GM18907 (cell line): ENCODE data around the gene IFNLR1.

Source experiments
- ATAC-seq: cut with Tn5 transposase; IDR thresholded peaks from one replicate; pipeline ENCODE4 v1.9.1; 2021; ENCODE audit warnings: mild to moderate bottlenecking, moderate library complexity; ENCODE audit not compliant: unreplicated experiment

The IFNLR1 gene

DNA sequence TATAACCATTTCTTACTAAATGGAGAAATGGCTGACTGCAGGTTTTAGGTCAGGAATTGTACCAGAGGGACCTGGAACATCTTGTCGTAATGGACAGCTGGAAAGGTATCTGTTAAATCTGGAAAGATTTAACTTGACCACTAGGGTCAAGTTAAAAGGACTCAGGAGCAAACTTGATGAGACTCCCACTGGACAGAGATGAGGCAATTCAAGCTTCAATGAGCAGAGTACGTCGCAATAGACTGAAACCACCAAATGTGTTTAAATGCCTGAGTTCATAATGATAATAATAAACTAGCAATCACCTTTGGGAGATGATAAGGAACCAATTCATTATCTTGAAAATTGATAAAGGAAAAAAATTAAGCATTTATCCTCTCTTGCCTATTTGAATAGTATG, 8.7 kb downstream of the IFNLR1 start:
- no peak for ATAC-seq

DNA sequence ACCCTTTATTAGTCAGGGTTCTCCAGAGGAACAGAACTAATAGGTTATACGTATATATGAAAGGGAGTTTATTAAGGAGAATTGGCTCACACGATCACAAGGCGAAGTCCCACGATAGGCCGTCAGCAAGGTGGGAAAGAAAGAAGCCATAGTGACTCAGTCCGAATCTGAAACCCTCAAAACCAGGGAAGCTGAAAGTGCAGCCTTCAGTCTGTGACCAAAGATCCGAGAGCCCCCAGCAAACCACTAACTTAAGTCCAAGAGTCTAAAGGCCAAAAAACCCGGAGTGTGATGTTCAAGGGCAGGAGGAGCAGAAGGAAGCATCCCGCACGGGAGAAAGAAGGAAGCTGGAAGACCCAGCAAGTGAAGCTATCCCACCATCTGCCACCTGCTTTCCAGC, 9.9 kb downstream of the IFNLR1 start:
- no peak for ATAC-seq

DNA sequence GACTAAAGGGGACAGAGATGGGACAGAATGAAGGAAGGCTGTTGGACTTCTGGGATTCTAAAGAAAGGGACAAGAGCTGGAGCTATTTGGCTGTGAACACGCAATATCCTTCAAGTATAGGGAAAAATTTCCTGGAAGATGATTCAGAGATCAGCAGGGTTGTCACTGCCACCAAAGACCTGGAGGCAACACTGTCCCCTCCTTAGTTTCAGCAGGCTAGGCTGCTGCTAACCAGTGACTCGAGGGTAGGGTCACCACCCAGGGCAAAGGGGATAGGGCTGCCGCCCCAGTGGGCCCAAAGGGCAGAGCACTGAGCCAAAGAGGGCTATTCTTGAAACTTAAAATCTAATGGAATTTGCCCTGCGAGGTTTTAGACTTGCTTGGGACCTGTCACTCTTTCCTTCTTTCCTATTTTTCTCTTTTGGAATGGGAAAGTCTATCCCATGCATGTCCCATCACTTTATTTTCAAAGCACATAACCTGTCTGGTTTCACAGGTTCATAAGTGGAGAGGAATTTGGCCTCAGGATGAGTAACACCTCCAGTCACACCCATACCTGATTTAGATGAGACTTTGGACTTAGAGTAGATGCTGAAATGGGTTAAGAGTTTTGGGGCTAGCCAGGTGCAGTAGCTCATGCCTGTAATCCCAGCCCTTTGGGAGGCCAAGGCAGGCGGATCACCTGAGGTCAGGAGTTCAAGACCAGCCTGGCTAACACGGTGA, 11.9 kb downstream of the IFNLR1 start:
- no peak for ATAC-seq

- no peak for ATAC-seq
Observed at GRCh38 chr1:24173638-24174575, 13.2 kb downstream of the IFNLR1 start.

DNA sequence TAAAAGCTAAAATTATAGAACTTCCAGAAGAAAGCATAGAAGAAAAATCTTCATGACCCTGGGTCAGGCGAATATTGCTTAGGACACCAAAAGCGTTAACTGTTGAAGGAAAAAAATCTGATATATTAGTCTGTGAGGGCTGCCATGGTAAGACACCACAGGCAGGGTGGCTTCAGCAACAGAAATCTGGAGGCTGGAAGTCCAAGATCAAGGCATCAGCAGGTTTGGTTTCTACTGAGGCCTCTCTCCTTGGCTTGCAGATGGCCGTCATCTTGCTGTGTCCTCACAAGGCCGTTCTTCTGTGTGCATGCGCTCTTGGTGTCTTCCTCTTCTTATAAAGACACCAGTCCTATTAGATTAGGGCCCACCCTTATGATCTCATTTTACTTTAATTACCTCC, 14.5 kb downstream of the IFNLR1 start:
- ATAC-seq, result no peak

DNA sequence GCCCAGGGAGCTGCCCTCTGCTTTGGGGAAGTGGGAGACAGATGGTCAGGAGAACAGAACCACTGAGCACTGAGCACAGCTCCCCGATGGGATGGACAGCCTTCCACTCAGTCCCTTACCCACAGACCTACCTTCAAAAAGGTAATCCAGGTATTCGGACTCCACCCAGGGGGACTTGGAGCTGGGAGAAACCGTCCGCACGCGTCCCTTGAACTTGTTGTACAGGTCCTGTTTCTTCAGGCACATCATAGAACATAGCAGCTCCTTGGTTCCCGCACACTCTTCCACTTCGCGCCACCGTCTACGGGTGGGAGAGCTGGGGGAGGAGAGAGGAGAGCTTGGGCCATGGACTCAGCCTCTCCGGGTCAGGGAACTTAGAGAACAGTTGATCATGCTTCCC, 17.8 kb downstream of the IFNLR1 start:
- no peak for ATAC-seq

- ATAC-seq, result no peak
Observed at GRCh38 chr1:24168245-24168644, 18.8 kb downstream of the IFNLR1 start.

GRCh38 chr1:24167008-24167407, 20.1 kb downstream of the IFNLR1 start:
- no peak for ATAC-seq

GRCh38 chr1:24165500-24165899, 21.6 kb downstream of the IFNLR1 start:
- no peak for ATAC-seq

GRCh38 chr1:24164004-24164403, 23.1 kb downstream of the IFNLR1 start:
- no peak for ATAC-seq

- no peak for ATAC-seq
Observed at GRCh38 chr1:24162201-24162600, 24.9 kb downstream of the IFNLR1 start.

- no peak for ATAC-seq
Observed at GRCh38 chr1:24161270-24161669, 25.8 kb downstream of the IFNLR1 start.

DNA sequence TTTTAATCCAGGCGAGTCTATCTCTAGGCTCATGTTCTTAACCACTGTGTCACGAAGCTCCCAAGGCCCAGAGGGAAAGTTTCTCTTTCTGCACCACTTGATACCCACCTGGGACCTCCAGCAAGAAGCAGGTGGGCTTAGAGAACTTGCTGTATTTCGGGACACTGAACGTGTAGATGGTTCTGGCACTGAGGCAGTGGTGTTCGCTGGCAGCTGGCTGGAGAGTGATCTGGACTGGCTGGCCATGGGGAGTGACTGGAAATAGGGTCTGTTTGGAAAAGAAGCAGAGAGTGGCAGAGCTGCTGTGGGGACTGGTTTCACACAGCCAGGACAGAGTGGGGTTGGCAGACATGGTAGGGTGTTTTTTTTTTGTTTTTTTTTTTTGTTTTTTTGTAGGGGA, 27.7 kb downstream of the IFNLR1 start:
- ATAC-seq, result no peak

DNA sequence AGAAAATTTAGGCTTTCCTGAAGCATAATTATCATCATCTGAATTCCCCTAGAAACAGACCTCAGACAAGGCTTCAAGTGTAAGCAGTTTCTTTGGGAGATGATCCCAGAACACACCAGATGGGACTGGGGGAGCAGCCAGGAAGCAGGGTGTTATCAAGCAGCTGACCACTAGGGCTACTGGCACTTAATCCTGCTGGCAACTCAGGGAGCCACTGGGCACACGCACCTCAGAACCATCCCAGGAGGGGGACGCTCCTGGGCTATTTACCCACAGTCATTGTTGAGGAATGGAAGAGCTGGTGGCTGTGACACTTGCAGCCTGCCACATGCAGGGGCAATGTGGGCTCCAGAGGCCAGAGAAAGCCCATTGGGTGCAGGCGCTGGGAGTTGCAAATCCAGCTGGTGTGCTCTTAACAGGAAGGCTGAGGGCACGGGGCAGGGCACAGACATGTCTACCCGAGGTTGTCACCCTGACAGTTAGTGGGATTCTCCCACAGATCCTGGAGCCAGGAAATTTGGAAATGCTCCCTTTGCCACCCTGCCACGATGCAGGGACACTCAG, 29.1 kb downstream of the IFNLR1 start:
- no peak for ATAC-seq

GRCh38 chr1:24156542-24157260, 30.4 kb downstream of the IFNLR1 start:
- ATAC-seq, result no peak

DNA sequence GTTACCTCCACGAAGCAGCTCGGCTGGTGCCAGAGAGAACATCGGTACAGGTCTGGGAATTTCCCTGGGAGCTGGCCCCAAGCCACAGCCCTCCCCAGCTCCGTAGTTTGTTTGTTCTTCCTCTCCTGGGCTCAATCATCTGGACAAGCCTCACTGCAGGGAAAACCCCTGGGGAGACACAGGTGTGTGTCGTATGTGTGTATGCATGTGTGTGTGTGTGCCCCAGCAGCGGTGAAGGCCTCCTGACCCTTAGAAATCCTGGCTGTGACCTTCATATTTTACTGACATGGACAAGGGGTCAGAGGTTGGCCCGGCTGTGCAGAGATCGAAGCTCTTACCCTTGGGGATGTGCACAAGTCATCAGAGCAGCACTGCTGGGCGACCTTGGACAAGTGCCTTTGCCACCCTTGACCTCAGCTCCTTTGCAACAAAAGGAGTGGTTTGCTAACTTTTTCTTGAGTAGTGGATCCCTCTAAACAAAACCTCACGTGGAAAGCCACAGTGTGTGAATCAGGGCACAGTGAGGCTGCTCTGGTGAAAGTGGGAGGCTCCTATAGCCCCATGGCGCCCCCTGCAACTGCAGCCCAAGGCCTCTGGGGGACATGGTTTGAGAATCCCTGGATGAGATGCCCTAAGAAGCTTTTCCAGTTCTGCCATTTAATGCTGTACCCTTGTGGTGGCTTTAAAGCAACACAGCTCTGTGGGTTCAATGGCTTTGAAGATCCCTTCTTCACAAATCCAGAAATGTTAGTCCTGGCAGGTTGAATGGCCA, 31.9 kb downstream of the IFNLR1 start:
- no peak for ATAC-seq

DNA sequence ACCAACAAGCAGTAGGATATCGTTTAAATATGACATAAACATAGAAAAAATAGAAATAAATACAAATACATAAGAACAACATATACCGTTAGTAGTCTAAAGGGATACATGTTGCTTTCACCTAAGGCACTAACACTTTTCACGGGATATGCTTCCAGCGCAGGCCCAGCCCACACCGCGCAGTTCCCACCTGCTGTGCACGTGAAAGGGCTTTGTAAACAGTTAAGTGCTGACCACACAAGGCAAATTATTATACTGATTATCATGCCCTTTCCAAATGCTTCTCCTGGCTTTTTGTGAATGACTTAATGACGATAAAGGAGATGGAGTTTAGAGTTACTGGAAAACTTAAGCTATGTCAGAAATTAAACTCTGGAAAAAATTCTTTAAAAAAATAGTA, 32.9 kb downstream of the IFNLR1 start:
- no peak for ATAC-seq

GRCh38 chr1:24152631-24153494, 34.2 kb downstream of the IFNLR1 start:
- ATAC-seq, result no peak

GRCh38 chr1:24151175-24151533, 35.9 kb downstream of the IFNLR1 start:
- no peak for ATAC-seq
